Glutamatergic neuron (in vitro differentiated cells): ENCODE measurements around the gene FAM24B. TPM values are rescaled to one million over a fixed set of nuclear protein-coding genes. Genes with fewer than 3 reads are reported as not detected.

Experiments used
- DNase-seq: peaks from one replicate; pipeline ENCODE4 v3.0.0; 2022
- H3K27ac Mint-ChIP-seq: one replicate; pipeline ENCODE4 v1.8.0; 2020; ENCODE audit warnings: mild to moderate bottlenecking, mixed read lengths, inconsistent platforms; ENCODE audit not compliant: unreplicated experiment
- H3K27me3 Mint-ChIP-seq: one replicate; pipeline ENCODE4 v1.8.0; 2020; ENCODE audit warnings: mild to moderate bottlenecking, moderate library complexity, mixed read lengths, inconsistent platforms; ENCODE audit not compliant: unreplicated experiment
- H3K36me3 Mint-ChIP-seq: one replicate; pipeline ENCODE4 v1.8.0; 2020; ENCODE audit warnings: mild to moderate bottlenecking, mixed read lengths, inconsistent platforms; ENCODE audit not compliant: unreplicated experiment
- H3K4me1 Mint-ChIP-seq: one replicate; pipeline ENCODE4 v1.8.0; 2020; ENCODE audit warnings: mild to moderate bottlenecking, low read depth, mixed read lengths, inconsistent platforms; ENCODE audit not compliant: unreplicated experiment
- H3K4me3 Mint-ChIP-seq: one replicate; pipeline ENCODE4 v1.8.0; 2020; ENCODE audit warnings: mild to moderate bottlenecking, mixed read lengths, inconsistent platforms; ENCODE audit not compliant: unreplicated experiment
- H3K9me3 Mint-ChIP-seq: one replicate; pipeline ENCODE4 v1.8.0; 2020; ENCODE audit warnings: mild to moderate bottlenecking, moderate library complexity, mixed read lengths, inconsistent platforms; ENCODE audit not compliant: unreplicated experiment
- total RNA-seq: library from RNA; stranded (reverse); fragmentation: NEBNext Ultra II Directional; extraction: Animal tissue kit (Norgen Biotek cat#: 25700); gene quantifications from one replicate; pipeline ENCODE4 v1.2.1, GENCODE V29; 2021; ENCODE audit not compliant: unreplicated experiment
- TF ChIP-seq, protein P1 (sequence below): fragments of 200-600 bp; sonication (generic); IDR thresholded peaks from one replicate; pipeline ENCODE4 v1.5.0; 2021; ENCODE audit not compliant: partially characterized antibody, unreplicated experiment

FAM24B gene
- total RNA-seq, 1 donor from 2014 or later: 15.9 TPM

DNA sequence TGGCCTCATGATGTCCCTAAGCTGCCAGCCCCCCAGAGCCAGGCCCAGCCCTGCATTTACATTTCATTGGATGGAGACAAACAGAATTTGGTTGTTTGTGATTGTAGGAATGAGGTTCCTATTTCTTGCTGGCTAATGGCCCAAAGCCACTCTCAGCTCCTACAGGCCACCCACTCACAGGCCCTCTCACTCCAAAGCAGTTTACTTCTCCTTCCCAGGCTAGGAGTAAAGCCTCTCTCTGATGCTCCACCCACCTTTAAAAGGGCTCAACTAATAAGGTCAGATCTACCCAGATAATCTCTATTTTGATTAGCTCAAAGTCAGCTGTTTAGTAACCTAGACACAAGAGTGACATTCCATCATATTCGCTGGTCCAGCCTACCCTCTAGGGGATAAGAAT lies 22.5 kb downstream of the FAM24B start:
- DNase-seq: no peak
- Mint-ChIP-seq H3K9me3 (no peaks in the 10 kb centered on the region), H3K4me3 (no peak overlapping the region), H3K27ac (no peak overlapping the region), H3K27me3 (peaks cover 2% of the 10 kb centered on the region), H3K36me3 (peaks cover 6% of the 10 kb centered on the region), H3K4me1 (peaks cover 10% of the 10 kb centered on the region)
- TF ChIP-seq, protein P1, sequence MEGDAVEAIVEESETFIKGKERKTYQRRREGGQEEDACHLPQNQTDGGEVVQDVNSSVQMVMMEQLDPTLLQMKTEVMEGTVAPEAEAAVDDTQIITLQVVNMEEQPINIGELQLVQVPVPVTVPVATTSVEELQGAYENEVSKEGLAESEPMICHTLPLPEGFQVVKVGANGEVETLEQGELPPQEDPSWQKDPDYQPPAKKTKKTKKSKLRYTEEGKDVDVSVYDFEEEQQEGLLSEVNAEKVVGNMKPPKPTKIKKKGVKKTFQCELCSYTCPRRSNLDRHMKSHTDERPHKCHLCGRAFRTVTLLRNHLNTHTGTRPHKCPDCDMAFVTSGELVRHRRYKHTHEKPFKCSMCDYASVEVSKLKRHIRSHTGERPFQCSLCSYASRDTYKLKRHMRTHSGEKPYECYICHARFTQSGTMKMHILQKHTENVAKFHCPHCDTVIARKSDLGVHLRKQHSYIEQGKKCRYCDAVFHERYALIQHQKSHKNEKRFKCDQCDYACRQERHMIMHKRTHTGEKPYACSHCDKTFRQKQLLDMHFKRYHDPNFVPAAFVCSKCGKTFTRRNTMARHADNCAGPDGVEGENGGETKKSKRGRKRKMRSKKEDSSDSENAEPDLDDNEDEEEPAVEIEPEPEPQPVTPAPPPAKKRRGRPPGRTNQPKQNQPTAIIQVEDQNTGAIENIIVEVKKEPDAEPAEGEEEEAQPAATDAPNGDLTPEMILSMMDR: no peak

DNA sequence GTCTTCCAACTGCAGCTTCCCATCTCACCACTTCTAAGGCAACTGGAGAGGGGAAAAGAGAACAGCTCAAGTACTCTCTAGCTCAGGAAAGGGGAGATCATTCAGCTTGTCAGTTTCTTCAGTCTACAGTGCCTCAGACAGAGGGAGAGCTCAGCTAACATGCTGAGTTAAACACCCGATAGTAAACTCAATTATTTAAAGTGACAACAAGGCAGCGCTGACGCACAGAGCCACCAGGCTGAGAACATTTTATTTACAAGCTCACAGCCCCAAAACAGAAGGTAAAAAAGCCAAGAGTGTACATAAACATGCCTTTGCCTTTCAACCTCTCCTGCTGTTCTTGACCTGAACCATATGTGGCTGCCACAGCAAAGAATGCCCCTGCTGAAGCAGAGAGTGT lies 23.6 kb downstream of the FAM24B start:
- Mint-ChIP-seq H3K27me3 (peaks cover 2% of the 10 kb centered on the region), H3K27ac (no peak overlapping the region), H3K36me3 (peaks cover 6% of the 10 kb centered on the region), H3K4me3 (no peak overlapping the region), H3K4me1 (peaks cover 10% of the 10 kb centered on the region), H3K9me3 (no peaks in the 10 kb centered on the region)
- DNase-seq: no peak
- TF ChIP-seq, protein P1: no peak

DNA sequence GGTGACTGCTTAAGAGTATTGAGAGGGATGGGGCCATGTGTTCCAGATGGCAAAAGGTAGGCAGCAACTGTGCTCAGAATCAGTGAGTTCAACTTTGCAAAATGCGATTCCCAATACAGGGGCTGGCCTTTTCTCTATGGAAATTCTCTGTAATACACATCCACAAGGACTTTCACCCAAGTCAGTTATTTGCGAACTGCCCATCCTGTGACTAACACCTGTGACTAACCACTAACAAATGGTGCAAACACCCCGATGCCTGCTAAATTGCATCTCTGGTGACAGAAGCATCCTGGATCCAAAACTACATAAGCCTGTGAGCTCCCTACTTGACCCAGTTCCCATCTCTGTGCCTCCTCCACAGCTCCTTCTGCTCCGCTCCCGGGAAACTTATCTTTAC lies 24.7 kb downstream of the FAM24B start:
- TF ChIP-seq, protein P1: no peak
- peaks cover 10% of the 10 kb centered on the region for H3K36me3 Mint-ChIP-seq
- H3K9me3 Mint-ChIP-seq: no peaks in the 10 kb centered on the region
- H3K4me3 Mint-ChIP-seq: no peak overlapping the region
- no peak overlapping the region for H3K27ac Mint-ChIP-seq
- DNase-seq: no peak
- H3K4me1 Mint-ChIP-seq: peaks cover 10% of the 10 kb centered on the region
- H3K27me3 Mint-ChIP-seq: peaks cover 2% of the 10 kb centered on the region

DNA sequence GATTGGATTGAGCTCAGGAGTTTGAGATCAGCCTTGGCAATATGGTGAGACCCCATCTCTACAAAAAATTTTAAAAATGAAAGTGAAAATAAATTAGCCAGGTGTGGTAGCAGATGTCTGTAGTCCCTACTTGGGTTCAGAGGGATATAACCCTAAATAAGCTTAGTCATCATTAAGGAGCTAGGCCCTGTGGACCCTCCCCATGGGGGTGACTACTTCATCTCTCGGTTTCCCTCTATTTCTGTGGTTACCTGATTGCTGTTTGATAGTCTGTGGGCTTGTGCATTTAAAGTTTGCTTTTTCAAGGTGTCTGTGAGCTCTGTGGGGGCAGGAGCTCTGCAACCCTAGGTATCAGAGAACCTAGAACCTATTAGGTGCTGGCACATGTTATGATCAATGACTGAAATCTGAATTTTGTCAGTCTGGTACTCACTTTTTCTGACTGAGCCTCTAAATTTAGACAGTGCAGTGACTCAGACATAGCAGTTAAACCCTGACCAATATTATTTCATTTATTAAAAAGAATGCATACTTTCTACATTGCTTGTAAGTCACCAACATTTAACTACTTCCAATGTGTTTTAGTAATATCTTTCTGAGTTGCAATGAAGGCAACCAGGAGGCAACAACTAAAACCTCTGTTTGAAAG lies 25.6 kb downstream of the FAM24B start:
- peaks cover 2% of the 10 kb centered on the region for H3K27me3 Mint-ChIP-seq
- TF ChIP-seq, protein P1: no peak
- H3K27ac Mint-ChIP-seq: no peak overlapping the region
- H3K9me3 Mint-ChIP-seq: no peaks in the 10 kb centered on the region
- H3K4me1 Mint-ChIP-seq: peaks cover 8% of the 10 kb centered on the region
- no peak overlapping the region for H3K4me3 Mint-ChIP-seq
- no peak for DNase-seq
- peaks cover 10% of the 10 kb centered on the region for H3K36me3 Mint-ChIP-seq

DNA sequence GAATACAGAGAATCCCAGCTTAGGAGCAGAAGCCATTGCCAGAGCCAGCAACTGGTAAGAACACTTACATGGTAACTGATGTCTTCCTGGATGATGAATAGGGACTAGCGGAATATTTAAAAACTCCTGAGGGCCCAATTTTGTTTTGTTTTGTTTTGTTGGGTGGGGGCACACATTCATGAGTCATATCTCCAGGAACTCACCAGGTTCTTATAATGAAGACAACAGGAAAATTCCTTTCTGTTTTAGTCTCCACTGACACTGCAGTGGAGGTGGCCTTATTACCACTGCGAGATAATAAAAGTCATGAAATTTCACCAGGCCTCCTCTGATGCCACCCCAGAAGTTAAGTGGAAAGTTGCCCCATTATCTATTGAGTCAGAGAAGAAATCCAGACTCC lies 27.1 kb downstream of the FAM24B start:
- peaks cover 2% of the 10 kb centered on the region for H3K27me3 Mint-ChIP-seq
- no peak for DNase-seq
- H3K27ac Mint-ChIP-seq: no peak overlapping the region
- TF ChIP-seq, protein P1: no peak
- H3K4me3 Mint-ChIP-seq: no peak overlapping the region
- peaks cover 10% of the 10 kb centered on the region for H3K36me3 Mint-ChIP-seq
- no peaks in the 10 kb centered on the region for H3K9me3 Mint-ChIP-seq
- H3K4me1 Mint-ChIP-seq: peaks cover 11% of the 10 kb centered on the region
